Gastrocnemius medialis (tissue), 4 donors: ENCODE data around the gene PPIL3. TPM values are rescaled to one million over a fixed set of nuclear protein-coding genes. Genes with fewer than 3 reads are reported as not detected.

Experiments
- ATAC-seq, 2 donors: fragments of 150-250 bp; one replicate each; pipeline ENCODE4 v1.9.1; 2016
- DNase-seq, 2 donors: peaks; one replicate each; pipeline ENCODE4 v3.0.0-alpha.2; 2019
- H3K27ac ChIP-seq, 4 donors: fragments of 200-600 bp; sonication (generic); 1 replicate in 1 of 4; 2 replicates in 3 of 4; pipeline ENCODE4 v1.5.1; 2016 to 2018; ENCODE audit warnings: mild to moderate bottlenecking in 2 of 4, moderate library complexity in 1 of 4
- H3K27me3 ChIP-seq, 3 donors: fragments of 200-600 bp; sonication (generic) in 2 of 3; 1 replicate in 1 of 3; 2 replicates in 2 of 3; pipeline versions ENCODE4 v1.5.1 to v1.6.0; 2016 to 2019; ENCODE audit warnings: mild to moderate bottlenecking in 1 of 3, moderate library complexity in 1 of 3
- H3K36me3 ChIP-seq, 2 donors: fragments of 200-600 bp; sonication (generic) in 1 of 2; one replicate each; pipeline ENCODE4 v1.5.1; 2017 to 2018
- H3K4me1 ChIP-seq, 2 donors: fragments of 200-600 bp; sonication (generic) in 1 of 2; one replicate each; pipeline ENCODE4 v1.5.1; 2016 to 2017; ENCODE audit warnings: mild to moderate bottlenecking in 2 of 2
- H3K4me3 ChIP-seq, 4 donors: fragments of 200-600 bp; sonication (generic) in 3 of 4; 1 replicate in 1 of 4; 2 replicates in 3 of 4; pipeline ENCODE4 v1.5.1; 2016 to 2019; ENCODE audit warnings: mild to moderate bottlenecking in 2 of 4
- H3K9me3 ChIP-seq, 3 donors: fragments of 200-600 bp; sonication (generic) in 2 of 3; 1 replicate in 1 of 3; 2 replicates in 2 of 3; pipeline ENCODE4 v1.5.1; 2016 to 2019
- POLR2A ChIP-seq, 2 donors: fragments of 450-650 bp; IDR thresholded peaks; one replicate each; pipeline ENCODE4 v1.6.1; 2017; ENCODE audit warnings: antibody characterized with exemption in 2 of 2, mild to moderate bottlenecking in 2 of 2, moderate library complexity in 2 of 2
- in situ Hi-C, 4 donors: fragments of 200-750 bp; cut with MboI; loops; one replicate each; pipeline versions ENCODE4 v1.15.0 to v1.8.0; 2017; ENCODE audit warnings: low sequenced_read_pairs in 4 of 4
- intact Hi-C: fragments of 100-400 bp; cut with DNase I; formaldehyde crosslinking; loops from one replicate; pipeline ENCODE4 v1.15.1; 2023; ENCODE audit warnings: low total_unique reads
- total RNA-seq, 4 donors: library from RNA; depleted of rRNA; stranded (reverse); fragments of >200 nt; gene quantifications; one replicate each; pipeline versions ENCODE4 v1.1.0 to v1.2.3, GENCODE V29; 2016
- TF ChIP-seq, protein P1 (sequence below), 5 experiments: fragments of 450-650 bp in 3 of 5; fragments of 200-600 bp in 2 of 5; sonication (generic) in 2 of 5; IDR thresholded peaks in 4 of 5; conservative IDR thresholded peaks in 1 of 5; 1 replicate in 4 of 5; 2 replicates in 1 of 5; pipeline ENCODE4 v1.5.1; 2016 to 2019; ENCODE audit warnings: antibody characterized with exemption in 5 of 5, mild to moderate bottlenecking in 3 of 5, moderate library complexity in 3 of 5

The PPIL3 gene
- total RNA-seq, 4 donors from 2014 or later: 8.4 to 29.2 (median 14.3) TPM

- no peaks in the 10 kb centered on the region for H3K9me3 ChIP-seq
- H3K4me1 ChIP-seq: no peaks in the 10 kb centered on the region
- TF ChIP-seq, protein P1, sequence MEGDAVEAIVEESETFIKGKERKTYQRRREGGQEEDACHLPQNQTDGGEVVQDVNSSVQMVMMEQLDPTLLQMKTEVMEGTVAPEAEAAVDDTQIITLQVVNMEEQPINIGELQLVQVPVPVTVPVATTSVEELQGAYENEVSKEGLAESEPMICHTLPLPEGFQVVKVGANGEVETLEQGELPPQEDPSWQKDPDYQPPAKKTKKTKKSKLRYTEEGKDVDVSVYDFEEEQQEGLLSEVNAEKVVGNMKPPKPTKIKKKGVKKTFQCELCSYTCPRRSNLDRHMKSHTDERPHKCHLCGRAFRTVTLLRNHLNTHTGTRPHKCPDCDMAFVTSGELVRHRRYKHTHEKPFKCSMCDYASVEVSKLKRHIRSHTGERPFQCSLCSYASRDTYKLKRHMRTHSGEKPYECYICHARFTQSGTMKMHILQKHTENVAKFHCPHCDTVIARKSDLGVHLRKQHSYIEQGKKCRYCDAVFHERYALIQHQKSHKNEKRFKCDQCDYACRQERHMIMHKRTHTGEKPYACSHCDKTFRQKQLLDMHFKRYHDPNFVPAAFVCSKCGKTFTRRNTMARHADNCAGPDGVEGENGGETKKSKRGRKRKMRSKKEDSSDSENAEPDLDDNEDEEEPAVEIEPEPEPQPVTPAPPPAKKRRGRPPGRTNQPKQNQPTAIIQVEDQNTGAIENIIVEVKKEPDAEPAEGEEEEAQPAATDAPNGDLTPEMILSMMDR (IDR thresholded peaks at IDR 0.05 in 4 of 5, conservative IDR thresholded peaks at IDR 0.05 in 1 of 5): no peak
- no peak for TF ChIP-seq POLR2A (IDR thresholded peaks at IDR 0.05)
- DNase-seq: no peak
- no peak overlapping the region for H3K27ac ChIP-seq
- intact Hi-C loops: no loop called here
- in situ Hi-C loops: no loop called here
- H3K27me3 ChIP-seq: no peaks in the 10 kb centered on the region
- H3K36me3 ChIP-seq: peaks cover 0 to 17% of the 10 kb centered on the region in 2 donors
- H3K4me3 ChIP-seq: no peak overlapping the region
- ATAC-seq: no peak
These were observed 41.6 kb downstream of the PPIL3 start for GRCh38 chr2:200847269-200847668.

DNA sequence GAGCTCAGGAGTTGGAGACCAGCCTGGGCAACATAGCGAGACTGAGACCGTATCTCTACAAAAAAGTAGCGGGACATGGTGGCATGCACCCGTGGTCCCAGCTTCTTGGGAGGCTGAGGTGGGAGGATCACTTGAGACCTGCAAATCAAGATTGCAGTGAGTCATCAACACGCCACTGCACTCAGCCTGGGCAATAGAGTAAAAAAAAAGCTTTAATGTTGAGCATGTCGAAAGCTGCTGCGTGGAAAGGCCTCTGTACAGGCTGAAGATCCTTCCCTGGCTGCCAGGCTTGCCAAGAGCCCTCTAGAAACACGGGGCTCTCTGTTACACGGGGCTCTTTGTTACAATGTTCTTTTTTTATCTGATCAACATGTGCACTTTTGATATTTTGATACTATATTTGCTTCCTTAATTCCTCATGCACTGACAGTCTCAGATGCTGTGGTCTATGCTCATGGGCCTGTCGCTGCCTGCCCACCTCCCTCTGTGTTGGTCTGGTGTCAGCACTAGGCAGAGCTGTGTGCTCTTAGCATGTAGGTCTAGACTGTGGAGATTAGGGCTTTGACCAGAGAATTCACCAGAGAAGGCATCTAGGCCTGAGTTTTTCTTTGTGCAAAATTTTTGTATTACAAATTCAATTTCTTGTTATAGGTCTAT, 43.1 kb downstream of the PPIL3 start:
- no peak for ATAC-seq

GRCh38 chr2:200845194-200845593, 43.7 kb downstream of the PPIL3 start:
- no peak overlapping the region for H3K27ac ChIP-seq
- H3K27me3 ChIP-seq: no peaks in the 10 kb centered on the region
- no peak overlapping the region for H3K4me3 ChIP-seq
- TF ChIP-seq, protein P1 (IDR thresholded peaks at IDR 0.05 in 4 of 5, conservative IDR thresholded peaks at IDR 0.05 in 1 of 5): no peak
- no peak for TF ChIP-seq POLR2A (IDR thresholded peaks at IDR 0.05)
- no peaks in the 10 kb centered on the region for H3K36me3 ChIP-seq
- ATAC-seq (no peak), DNase-seq (no peak)
- H3K9me3 ChIP-seq: no peaks in the 10 kb centered on the region
- in situ Hi-C loops (no loop called here), intact Hi-C loops (no loop called here)
- H3K4me1 ChIP-seq: no peaks in the 10 kb centered on the region

More for the DNA sequence above, 43.1 kb downstream of the PPIL3 start:
- DNase-seq: no peak
- H3K27me3 ChIP-seq: no peaks in the 10 kb centered on the region
- TF ChIP-seq, protein P1 (IDR thresholded peaks at IDR 0.05 in 4 of 5, conservative IDR thresholded peaks at IDR 0.05 in 1 of 5): no peak
- TF ChIP-seq POLR2A (IDR thresholded peaks at IDR 0.05): no peak
- no peak overlapping the region for H3K4me3 ChIP-seq
- peaks cover 0 to 3% of the 10 kb centered on the region in 2 donors for H3K36me3 ChIP-seq
- in situ Hi-C loops (no loop called here), intact Hi-C loops (no loop called here)
- no peaks in the 10 kb centered on the region for H3K4me1 ChIP-seq
- H3K9me3 ChIP-seq: no peaks in the 10 kb centered on the region
- H3K27ac ChIP-seq: no peak overlapping the region

- in situ Hi-C loops (no loop called here), intact Hi-C loops (no loop called here)
- H3K36me3 ChIP-seq: no peaks in the 10 kb centered on the region
- DNase-seq (no peak), ATAC-seq (no peak)
- H3K27ac ChIP-seq: no peak overlapping the region
- no peaks in the 10 kb centered on the region for H3K27me3 ChIP-seq
- H3K9me3 ChIP-seq: no peaks in the 10 kb centered on the region
- no peak overlapping the region for H3K4me3 ChIP-seq
- H3K4me1 ChIP-seq: no peaks in the 10 kb centered on the region
- no peak for TF ChIP-seq POLR2A (IDR thresholded peaks at IDR 0.05)
- TF ChIP-seq, protein P1 (IDR thresholded peaks at IDR 0.05 in 4 of 5, conservative IDR thresholded peaks at IDR 0.05 in 1 of 5): no peak
These were observed 44.6 kb downstream of the PPIL3 start for GRCh38 chr2:200843993-200844948.
